Adrenal gland (tissue), 5 donors: ENCODE data around the gene XIST.

ENCODE experiments used
- POLR2A ChIP-seq, 2 donors: fragments of 450-650 bp; IDR thresholded peaks; one replicate each; pipeline ENCODE4 v1.6.1; 2017; ENCODE audit warnings: antibody characterized with exemption in 2 of 2, mild to moderate bottlenecking in 2 of 2, moderate library complexity in 1 of 2
- TF ChIP-seq, protein P1 (sequence below), 6 experiments: fragments of 450-650 bp in 4 of 6; fragments of 200-600 bp in 2 of 6; sonication (generic) in 1 of 6; IDR thresholded peaks; 1 replicate in 5 of 6; 2 replicates in 1 of 6; pipeline versions ENCODE4 v1.5.1 to v1.8.0; 2016 to 2021; ENCODE audit warnings: antibody characterized with exemption in 6 of 6, mild to moderate bottlenecking in 2 of 6, moderate library complexity in 1 of 6
- donor health status: DM: no; HTN: no; CAD: no.

DNA sequence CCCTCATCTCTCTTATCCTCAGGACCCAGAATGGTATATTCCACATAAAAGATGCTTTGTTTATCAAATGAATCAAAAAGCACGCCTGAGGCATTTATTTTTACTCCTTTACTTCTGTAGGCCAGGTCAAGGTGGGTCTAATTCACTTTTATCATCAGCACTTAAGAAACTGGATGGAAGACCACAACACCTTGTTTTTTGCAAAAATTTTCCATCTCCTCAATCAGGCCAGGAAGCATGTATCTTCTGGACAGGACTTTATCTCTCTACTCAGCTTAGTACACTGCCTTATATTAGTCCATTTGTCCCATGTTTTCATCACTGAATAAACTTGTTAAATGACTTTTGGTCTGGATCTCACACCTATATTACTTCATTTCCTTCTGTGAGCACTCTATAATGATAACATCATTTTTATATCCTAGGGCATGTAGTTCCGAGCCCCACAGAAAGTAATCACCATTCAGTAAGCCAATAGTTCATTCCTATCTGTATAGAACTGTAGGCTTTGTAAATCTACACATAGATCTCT, 29.0 kb downstream of the XIST start:
- TF ChIP-seq, protein P1, sequence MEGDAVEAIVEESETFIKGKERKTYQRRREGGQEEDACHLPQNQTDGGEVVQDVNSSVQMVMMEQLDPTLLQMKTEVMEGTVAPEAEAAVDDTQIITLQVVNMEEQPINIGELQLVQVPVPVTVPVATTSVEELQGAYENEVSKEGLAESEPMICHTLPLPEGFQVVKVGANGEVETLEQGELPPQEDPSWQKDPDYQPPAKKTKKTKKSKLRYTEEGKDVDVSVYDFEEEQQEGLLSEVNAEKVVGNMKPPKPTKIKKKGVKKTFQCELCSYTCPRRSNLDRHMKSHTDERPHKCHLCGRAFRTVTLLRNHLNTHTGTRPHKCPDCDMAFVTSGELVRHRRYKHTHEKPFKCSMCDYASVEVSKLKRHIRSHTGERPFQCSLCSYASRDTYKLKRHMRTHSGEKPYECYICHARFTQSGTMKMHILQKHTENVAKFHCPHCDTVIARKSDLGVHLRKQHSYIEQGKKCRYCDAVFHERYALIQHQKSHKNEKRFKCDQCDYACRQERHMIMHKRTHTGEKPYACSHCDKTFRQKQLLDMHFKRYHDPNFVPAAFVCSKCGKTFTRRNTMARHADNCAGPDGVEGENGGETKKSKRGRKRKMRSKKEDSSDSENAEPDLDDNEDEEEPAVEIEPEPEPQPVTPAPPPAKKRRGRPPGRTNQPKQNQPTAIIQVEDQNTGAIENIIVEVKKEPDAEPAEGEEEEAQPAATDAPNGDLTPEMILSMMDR (IDR thresholded peaks at IDR 0.05): no peak
- TF ChIP-seq POLR2A (IDR thresholded peaks at IDR 0.05): no peak
